Measurements from ENCODE around the gene MCMBP. TPM values are rescaled to one million over a fixed set of nuclear protein-coding genes. Genes with fewer than 3 reads are reported as not detected.

Gene MCMBP
- total RNA-seq, 1 donor from 2014 or later = 24.5 TPM

GRCh38 chr10:119865699-119866240 lies 6.9 kb downstream of the MCMBP start:
- peaks cover 23% of the 10 kb centered on the region for H3K4me1 ChIP-seq
- no peaks in the 10 kb centered on the region for H3K36me3 ChIP-seq
- no peak for TF ChIP-seq CTCF (IDR thresholded peaks at IDR 0.05; ENCODE audit: borderline replicate concordance)
- no peak overlapping the region for H3K27ac ChIP-seq (replicated peaks)
- H3K27me3 ChIP-seq (ENCODE audit: low read depth) = no peaks in the 10 kb centered on the region
- intact Hi-C loops (cut with micrococcal nuclease) = no loop called here
- no peak for DNase-seq
- peaks cover 4% of the 10 kb centered on the region for H3K9me3 ChIP-seq (replicated peaks)
- H3K4me3 ChIP-seq = no peak overlapping the region

- intact Hi-C loops (cut with micrococcal nuclease) = no loop called here
Measured at GRCh38 chr10:119863951-119864565, 8.6 kb downstream of the MCMBP start.

GRCh38 chr10:119862524-119862923 lies 10.1 kb downstream of the MCMBP start:
- Histone ChIP-seq H3K4me3 (no peak overlapping the region), H3K27me3 (ENCODE audit: low read depth) (no peaks in the 10 kb centered on the region), H3K4me1 (peaks cover 7% of the 10 kb centered on the region), H3K27ac (replicated peaks) (no peak overlapping the region), H3K9me3 (replicated peaks) (peaks cover 4% of the 10 kb centered on the region), H3K36me3 (peaks cover 13% of the 10 kb centered on the region)
- no peak for TF ChIP-seq CTCF (IDR thresholded peaks at IDR 0.05; ENCODE audit: borderline replicate concordance)
- intact Hi-C loops (cut with micrococcal nuclease) = no loop called here
- no peak for DNase-seq

More at GRCh38 chr10:119863951-119864565, 8.6 kb downstream of the MCMBP start:
- Histone ChIP-seq H3K36me3 (no peaks in the 10 kb centered on the region), H3K4me3 (no peak overlapping the region), H3K4me1 (peaks cover 16% of the 10 kb centered on the region), H3K27me3 (ENCODE audit: low read depth) (no peaks in the 10 kb centered on the region), H3K27ac (replicated peaks) (no peak overlapping the region), H3K9me3 (replicated peaks) (peaks cover 4% of the 10 kb centered on the region)
- no peak for TF ChIP-seq CTCF (IDR thresholded peaks at IDR 0.05; ENCODE audit: borderline replicate concordance)
- no peak for DNase-seq

- intact Hi-C loops (cut with micrococcal nuclease) = no loop called here
Measured at GRCh38 chr10:119860866-119861607, 11.6 kb downstream of the MCMBP start.

More at GRCh38 chr10:119860866-119861607, 11.6 kb downstream of the MCMBP start:
- Histone ChIP-seq H3K4me1 (peaks cover 7% of the 10 kb centered on the region), H3K9me3 (replicated peaks) (peaks cover 4% of the 10 kb centered on the region), H3K27me3 (ENCODE audit: low read depth) (no peaks in the 10 kb centered on the region), H3K27ac (replicated peaks) (no peak overlapping the region), H3K4me3 (no peak overlapping the region), H3K36me3 (peaks cover 26% of the 10 kb centered on the region)
- DNase-seq = no peak
- no peak for TF ChIP-seq CTCF (IDR thresholded peaks at IDR 0.05; ENCODE audit: borderline replicate concordance)
